Stimulated activated CD8-positive, alpha-beta memory T cell treated with anti-CD3 and anti-CD28 coated beads, Interleukin-15, amount 100 ng/mL, for 4 hours (primary cell): ENCODE results near the gene HCN2.
"Not testable (repeated sequence)": the region's sequence is repeated elsewhere in the genome, so short reads cannot be mapped to it uniquely, and the experiment has no call there.

Source experiments
- DNase-seq, 2 donors: peaks; one replicate each; pipeline ENCODE4 v3.0.0-alpha.2; 2020; ENCODE audit warnings: low read depth in 2 of 2

Gene HCN2

DNA sequence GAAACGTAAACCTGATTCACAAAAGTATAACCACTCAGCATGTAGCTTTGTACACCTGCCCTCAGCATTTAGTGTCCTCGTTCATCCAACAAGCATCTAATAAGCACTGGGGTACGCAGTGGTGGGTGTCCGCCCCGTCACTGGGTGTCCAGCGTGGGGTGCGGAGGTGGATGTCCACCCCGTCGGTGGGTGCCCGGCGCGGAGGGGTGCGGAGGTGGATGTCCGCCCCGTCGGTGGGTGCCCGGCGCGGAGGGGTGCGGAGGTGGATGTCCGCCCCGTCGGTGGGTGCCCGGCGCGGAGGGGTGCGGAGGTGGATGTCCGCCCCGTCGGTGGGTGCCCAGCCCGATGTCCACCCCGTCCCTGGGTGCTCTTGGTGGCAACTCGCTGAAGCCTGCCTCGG, 4.5 kb upstream of the HCN2 start:
- DNase-seq, result not testable (repeated sequence)

DNA sequence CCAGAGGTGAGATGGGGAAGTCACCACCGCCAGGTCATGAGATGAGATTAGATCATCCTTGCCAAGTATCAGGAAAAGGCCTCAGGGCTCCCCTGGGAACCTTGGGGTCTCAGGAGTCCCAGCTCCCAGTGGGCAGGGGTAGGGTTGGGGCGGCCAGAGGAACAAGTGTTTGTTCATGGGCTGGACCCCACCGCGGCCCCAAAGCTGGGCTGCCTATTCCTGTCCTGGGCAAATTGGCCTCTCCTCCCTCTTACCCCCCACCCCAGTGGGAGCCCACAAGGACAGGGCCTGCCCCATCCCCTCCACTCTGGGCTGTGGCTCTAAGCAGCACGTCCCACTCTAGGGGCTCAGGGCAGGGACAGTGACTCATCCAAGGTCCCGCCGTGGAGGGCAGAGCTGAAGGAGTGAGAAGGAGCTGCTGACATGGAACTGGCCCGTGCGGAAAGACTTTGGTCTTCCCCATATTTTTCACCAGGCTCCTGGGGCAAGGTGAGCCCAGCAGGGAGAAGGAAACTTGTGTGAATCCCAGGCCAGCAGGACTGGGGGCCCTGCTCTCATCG, 4.0 kb upstream of the HCN2 start:
- no peak for DNase-seq

DNA sequence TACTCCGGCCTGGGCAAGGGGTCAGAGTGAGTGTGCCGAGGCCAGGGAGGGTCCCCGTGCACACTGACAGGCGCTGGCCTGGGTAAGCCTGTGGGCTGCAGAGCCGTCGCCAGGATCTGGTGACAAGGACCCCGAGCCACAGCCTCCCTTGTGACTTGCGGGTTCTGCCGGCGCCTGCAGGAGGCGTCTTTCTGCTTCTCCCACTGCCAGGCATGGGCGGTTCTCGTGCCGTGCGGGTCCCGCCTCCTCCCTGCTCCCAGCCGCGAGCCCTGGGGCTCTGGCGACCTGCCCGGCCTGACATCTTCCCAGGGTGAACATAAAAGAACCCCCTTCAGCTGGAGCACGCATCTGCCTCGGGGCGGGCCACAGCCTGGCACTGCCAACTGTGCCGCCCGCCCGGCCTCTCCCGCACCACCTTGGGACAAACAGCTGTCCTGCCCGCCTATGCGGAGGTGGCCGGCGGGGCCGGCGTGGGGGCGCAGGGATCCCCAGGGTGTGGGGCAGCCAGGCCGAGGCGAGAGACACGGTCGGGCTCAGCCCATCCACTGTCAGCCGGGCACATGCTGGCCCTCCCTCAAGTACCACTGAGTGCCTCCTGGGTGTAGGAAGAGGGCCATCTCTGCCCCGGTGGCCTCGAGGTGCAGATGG, 1.5 kb upstream of the HCN2 start:
- peak in 1 of 2 donors; percentile 35 for DNase-seq

GRCh38 chr19:588741-589692, 664 bp upstream of the HCN2 start:
- no peak for DNase-seq

- no peak for DNase-seq
Measured at GRCh38 chr19:590396-590745, 690 bp downstream of the HCN2 start.

- no peak for DNase-seq
Measured at GRCh38 chr19:590750-591098, 1.0 kb downstream of the HCN2 start.

- no peak for DNase-seq
Measured at GRCh38 chr19:591099-591958, 1.6 kb downstream of the HCN2 start.

GRCh38 chr19:592101-592500, 2.4 kb downstream of the HCN2 start:
- DNase-seq, result no peak

- DNase-seq, result no peak
Measured at GRCh38 chr19:593055-593454, 3.4 kb downstream of the HCN2 start.

GRCh38 chr19:593505-593904, 3.8 kb downstream of the HCN2 start:
- no peak for DNase-seq

DNA sequence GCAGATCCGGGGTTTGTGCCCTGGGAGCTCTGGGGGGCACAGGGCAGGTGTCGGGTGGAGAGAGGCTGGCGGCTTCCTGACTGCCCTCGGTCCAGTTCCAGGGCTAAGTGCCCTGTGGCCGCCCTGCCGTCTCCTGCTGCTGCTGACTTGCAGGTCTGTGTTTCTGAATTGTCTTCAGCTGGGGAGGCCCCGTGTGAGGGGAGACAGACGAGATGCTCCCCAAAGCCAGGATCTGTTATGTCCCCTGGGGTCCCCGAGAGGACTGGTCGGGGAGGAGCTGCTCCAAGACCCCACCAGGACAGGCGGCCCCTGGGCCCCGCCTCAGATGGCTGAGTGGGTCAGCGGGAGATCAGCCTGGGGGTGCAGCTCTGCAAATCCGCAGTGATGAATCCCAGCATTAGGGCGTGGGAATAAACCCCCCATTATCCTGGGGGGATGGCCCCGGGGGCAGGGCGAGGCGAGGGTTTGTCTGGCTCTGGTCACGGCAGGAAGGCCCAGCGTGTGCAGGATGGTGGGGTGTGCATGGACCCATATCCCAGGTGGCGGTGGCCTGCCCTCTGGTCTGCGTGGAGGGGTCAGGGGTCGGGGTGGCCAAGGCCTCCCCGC, 4.7 kb downstream of the HCN2 start:
- no peak for DNase-seq

GRCh38 chr19:595326-596262, 5.9 kb downstream of the HCN2 start:
- DNase-seq, result no peak

GRCh38 chr19:596263-596655, 6.6 kb downstream of the HCN2 start:
- DNase-seq, result no peak

DNA sequence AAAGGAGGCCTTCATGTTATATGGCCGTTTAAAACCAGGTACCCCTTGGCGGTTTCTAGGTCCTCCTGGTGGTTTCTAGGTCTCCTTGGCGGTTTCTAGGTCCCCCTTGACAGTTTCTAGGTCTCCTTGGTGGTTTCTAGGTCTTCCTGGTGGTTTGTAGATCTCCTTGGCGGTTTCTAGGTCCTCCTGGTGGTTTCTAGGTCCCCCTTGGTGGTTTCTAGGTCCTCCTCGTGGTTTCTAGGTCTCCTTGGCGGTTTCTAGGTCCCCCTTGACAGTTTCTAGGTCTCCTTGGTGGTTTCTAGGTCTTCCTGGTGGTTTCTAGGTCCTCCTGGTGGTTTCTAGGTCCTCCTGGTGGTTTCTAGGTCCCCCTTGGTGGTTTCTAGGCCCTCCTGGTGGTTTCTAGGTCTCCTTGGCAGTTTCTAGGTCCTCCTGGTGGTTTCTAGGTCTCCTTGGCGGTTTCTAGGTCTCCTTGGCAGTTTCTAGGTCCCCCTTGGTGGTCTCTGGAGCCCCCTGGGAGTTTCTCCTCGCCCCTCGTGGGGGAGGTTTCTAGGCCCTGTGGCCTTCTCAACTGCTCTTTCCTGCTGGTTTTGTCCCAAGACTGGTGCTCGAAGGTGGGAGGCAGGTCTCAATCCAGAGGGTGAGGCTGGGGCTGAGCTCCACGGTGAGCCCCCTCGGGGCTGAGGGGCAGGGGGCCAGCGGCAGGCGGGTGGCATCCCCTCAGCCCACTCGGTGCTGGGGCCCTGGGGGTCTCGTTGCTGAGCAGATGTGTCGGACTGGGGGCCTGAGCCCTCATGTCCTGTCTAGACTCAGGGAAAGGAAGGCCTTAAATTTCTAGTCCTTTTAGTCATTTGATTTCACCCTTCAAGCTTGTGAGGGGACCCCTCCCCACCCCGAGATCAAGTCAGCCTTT, 8.0 kb downstream of the HCN2 start:
- no peak for DNase-seq

GRCh38 chr19:601310-601709, 11.6 kb downstream of the HCN2 start:
- DNase-seq, result no peak

DNA sequence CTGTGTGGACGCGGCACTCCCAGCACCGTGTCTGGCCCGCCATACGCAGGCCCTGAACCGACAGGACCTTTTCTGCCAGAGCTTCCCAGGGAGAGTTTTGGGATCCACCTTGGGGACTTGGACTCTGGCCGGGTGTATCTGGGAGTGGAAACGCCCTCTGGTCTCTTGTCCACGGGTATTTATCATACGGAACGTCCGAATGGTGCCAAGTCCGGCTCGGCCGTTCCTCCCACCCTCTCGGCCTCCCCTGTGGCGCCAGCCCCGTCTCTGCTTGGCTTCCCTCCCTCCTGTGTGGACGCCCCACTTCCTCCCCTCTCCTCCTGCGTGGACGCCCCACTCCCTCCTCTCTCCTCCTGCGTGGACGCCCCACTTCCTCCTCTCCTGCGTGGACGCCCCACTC, 12.1 kb downstream of the HCN2 start:
- DNase-seq, result no peak

DNA sequence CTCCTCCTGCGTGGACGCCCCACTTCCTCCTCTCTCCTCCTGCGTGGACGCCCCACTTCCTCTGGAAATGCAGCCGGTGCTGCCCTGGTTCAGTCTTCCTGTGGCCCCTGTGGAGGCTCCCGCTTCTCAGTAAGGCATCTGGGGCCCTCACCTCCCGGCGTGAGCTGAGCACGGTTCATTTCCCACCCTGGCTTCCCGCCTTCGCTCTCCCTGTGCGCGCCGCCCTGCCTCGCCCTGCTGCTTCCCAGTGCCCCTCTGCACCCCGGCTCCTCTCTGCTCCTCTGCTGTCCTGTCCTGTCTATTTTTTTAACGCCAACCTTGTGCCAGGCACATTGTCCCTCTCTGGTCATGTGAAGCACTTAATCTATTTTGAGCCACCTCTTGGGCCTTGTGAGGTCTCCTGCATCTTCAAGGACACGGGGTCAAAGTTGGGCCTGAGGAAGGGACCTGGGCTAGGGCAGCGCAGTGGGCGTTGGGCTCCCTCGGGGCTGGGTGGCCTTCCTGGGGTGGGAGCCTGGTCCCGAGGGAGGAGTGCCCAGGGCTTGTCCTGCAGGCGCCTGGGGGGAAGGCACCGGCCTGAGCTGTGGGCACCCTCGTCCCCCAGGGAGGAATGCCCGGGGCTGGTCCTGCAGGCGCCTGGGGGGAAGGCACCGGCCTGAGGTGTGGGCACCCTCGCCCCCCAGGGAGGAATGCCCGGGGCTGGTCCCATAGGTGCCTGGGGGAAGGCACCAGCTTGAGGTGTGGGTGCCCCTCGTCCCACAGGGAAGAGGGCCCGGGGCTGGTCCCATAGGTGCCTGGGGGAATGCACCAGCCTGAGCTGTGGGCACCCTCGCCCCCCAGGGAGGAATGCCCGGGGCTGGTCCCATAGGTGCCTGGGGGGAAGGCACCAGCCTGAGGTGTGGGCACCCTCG, 13.0 kb downstream of the HCN2 start:
- DNase-seq, result no peak

GRCh38 chr19:603302-603639, 13.6 kb downstream of the HCN2 start:
- DNase-seq, result not testable (repeated sequence)

GRCh38 chr19:603779-604178, 14.1 kb downstream of the HCN2 start:
- DNase-seq, result not testable (repeated sequence)
